Suprapubic skin (tissue), 4 donors: ENCODE results near the gene TGM1.

Experiments
- CTCF ChIP-seq, 2 donors: fragments of 200-600 bp in 1 of 2; fragments of 450-650 bp in 1 of 2; sonication (generic) in 1 of 2; IDR thresholded peaks; one replicate each; pipeline ENCODE4 v1.5.1; 2016 to 2019; ENCODE audit warnings: antibody characterized with exemption in 2 of 2, mild to moderate bottlenecking in 1 of 2, moderate library complexity in 1 of 2
- EP300 ChIP-seq: sonication (generic); formaldehyde crosslinking; IDR thresholded peaks from one replicate; pipeline ENCODE4 v1.6.1; 2017; ENCODE audit warnings: antibody characterized with exemption
- POLR2A ChIP-seq, 2 donors: fragments of 450-650 bp; IDR thresholded peaks; one replicate each; pipeline ENCODE4 v1.6.1; 2017; ENCODE audit warnings: antibody characterized with exemption in 2 of 2, mild to moderate bottlenecking in 2 of 2, moderate library complexity in 2 of 2
- POLR2AphosphoS5 ChIP-seq, 3 donors: sonication (generic); formaldehyde crosslinking; IDR thresholded peaks; one replicate each; pipeline ENCODE4 v1.6.1; 2017; ENCODE audit warnings: antibody characterized with exemption in 3 of 3

- TF ChIP-seq CTCF (IDR thresholded peaks at IDR 0.05) (no peak), POLR2AphosphoS5 (IDR thresholded peaks at IDR 0.05) (no peak), POLR2A (IDR thresholded peaks at IDR 0.05) (no peak), EP300 (no peak)
Measured at GRCh38 chr14:24262821-24263733, at the start of gene TGM1.
